Measurements from ENCODE around the gene CDH6. TPM values are rescaled to one million over a fixed set of nuclear protein-coding genes. Genes with fewer than 3 reads are reported as not detected.

The CDH6 gene
- total RNA-seq (1 to 10 TPM; 1.8 to 7.5 (median 3.6) TPM), polyA plus RNA-seq (1 to 10 TPM; 1.1 to 1.8 TPM)
- long read RNA-seq, donor 1, full-length matches to known transcripts, result 4 of 4 reads
- long read RNA-seq, donor 1, partial matches to known transcripts, result 0 of 4 reads
- long read RNA-seq, donor 1, other reads (novel, unspliced or antisense), result 0 of 4 reads
- long read RNA-seq, donor 2, partial matches to known transcripts, result 0 of 4 reads
- long read RNA-seq, donor 2, other reads (novel, unspliced or antisense), result 1 of 4 reads
- long read RNA-seq, donor 3, full-length matches to known transcripts, result 2 of 14 reads
- long read RNA-seq, donor 3, partial matches to known transcripts, result 6 of 14 reads
- long read RNA-seq, donor 3, other reads (novel, unspliced or antisense), result 6 of 14 reads

- DNase-seq (peak; percentile 4 to 28), ATAC-seq (peak in 7 of 8 donors; percentile 50 to 82 (median 64))
- Histone ChIP-seq H3K27ac (peak within 1 kb of the TSS in 9 of 10 donors; percentile 5 to 74 (median 64)), H3K9me3 (no peaks in the 10 kb centered on the region), H3K4me1 (peaks cover 0 to 21% (median 4%) of the 10 kb centered on the region in 9 donors), H3K4me3 (peak within 1 kb of the TSS; percentile 26 to 62 (median 54)), H3K27me3 (peaks cover 0 to 74% (median 50%) of the 10 kb centered on the region in 7 donors), H3K36me3 (no peaks in the 10 kb centered on the region)
- intact Hi-C loops (cut with DNase I), result loop anchor here in 2 of 10 donors (5.0 kb wide), 2 partner anchors 33 to 38 kb away; no protein-coding TSS in a partner anchor
- 1% methylated on average over 56 to 67 of the region's 67 CpGs for WGBS, 2 donors
- TF ChIP-seq CTCF (IDR thresholded peaks at IDR 0.05), result no peak
Observed at GRCh38 chr5:31193591-31194467, at the start of gene CDH6. Gene CDH6, plus strand, starts transcription at chr5:31193686. Its CDS starts 73,788 bp downstream, at chr5:31267474.

GRCh38 chr5:31144364-31144763, 49.1 kb upstream of the CDH6 start:
- 61 to 76% methylated on average over 7 of the region's 7 CpGs for WGBS, 2 donors

GRCh38 chr5:31148959-31149475, 44.5 kb upstream of the CDH6 start:
- H3K4me1 ChIP-seq, result no peaks in the 10 kb centered on the region
- no peaks in the 10 kb centered on the region for H3K36me3 ChIP-seq
- intact Hi-C loops (cut with DNase I), result no loop called here
- no peak for TF ChIP-seq CTCF (IDR thresholded peaks at IDR 0.05)
- H3K4me3 ChIP-seq, result no peak overlapping the region
- no peak overlapping the region for H3K27ac ChIP-seq
- WGBS, 2 donors, result 57 to 74% methylated on average over 2 of the region's 2 CpGs
- no peaks in the 10 kb centered on the region for H3K9me3 ChIP-seq
- no peak for DNase-seq
- H3K27me3 ChIP-seq, result no peaks in the 10 kb centered on the region
- no peak for ATAC-seq

More at GRCh38 chr5:31144364-31144763, 49.1 kb upstream of the CDH6 start:
- H3K27me3 ChIP-seq, result no peaks in the 10 kb centered on the region
- ATAC-seq (no peak), DNase-seq (no peak)
- no peaks in the 10 kb centered on the region for H3K9me3 ChIP-seq
- H3K4me3 ChIP-seq, result no peak overlapping the region
- TF ChIP-seq CTCF (IDR thresholded peaks at IDR 0.05), result no peak
- H3K4me1 ChIP-seq, result no peaks in the 10 kb centered on the region
- H3K27ac ChIP-seq, result no peak overlapping the region
- intact Hi-C loops (cut with DNase I), result loop anchor here in 1 of 10 donors (5.0 kb wide), 1 partner anchor 653 kb away; no protein-coding TSS in a partner anchor
- no peaks in the 10 kb centered on the region for H3K36me3 ChIP-seq

GRCh38 chr5:31153521-31153920, 40.0 kb upstream of the CDH6 start:
- H3K4me1 ChIP-seq, result no peaks in the 10 kb centered on the region
- ATAC-seq (no peak), DNase-seq (no peak)
- intact Hi-C loops (cut with DNase I), result no loop called here
- no peak overlapping the region for H3K4me3 ChIP-seq
- no peaks in the 10 kb centered on the region for H3K9me3 ChIP-seq
- no peaks in the 10 kb centered on the region for H3K36me3 ChIP-seq
- H3K27ac ChIP-seq, result no peak overlapping the region
- peaks cover 0 to 2% (median 0%) of the 10 kb centered on the region in 7 donors for H3K27me3 ChIP-seq
- WGBS, 2 donors, result 80 to 88% methylated on average over 2 of the region's 2 CpGs
- TF ChIP-seq CTCF (IDR thresholded peaks at IDR 0.05), result no peak

Data from heart right ventricle (tissue), 16 donors.